Uterus (tissue), 2 donors: ENCODE measurements around the gene PSMG3.

Source experiments
- POLR2A ChIP-seq, 2 donors: fragments of 450-650 bp; IDR thresholded peaks; one replicate each; pipeline ENCODE4 v1.6.1; 2016; ENCODE audit warnings: antibody characterized with exemption in 2 of 2, mild to moderate bottlenecking in 1 of 2, moderate library complexity in 1 of 2
- TF ChIP-seq, protein P1 (sequence below), 4 experiments: fragments of 200-600 bp in 2 of 4; fragments of 450-650 bp in 2 of 4; sonication (generic) in 2 of 4; IDR thresholded peaks; one replicate each; pipeline ENCODE4 v1.5.1; 2016 to 2019; ENCODE audit warnings: antibody characterized with exemption in 4 of 4, mild to moderate bottlenecking in 2 of 4, moderate library complexity in 1 of 4

GRCh38 chr7:1535701-1536454, 34.0 kb downstream of the PSMG3 start:
- TF ChIP-seq, protein P1, sequence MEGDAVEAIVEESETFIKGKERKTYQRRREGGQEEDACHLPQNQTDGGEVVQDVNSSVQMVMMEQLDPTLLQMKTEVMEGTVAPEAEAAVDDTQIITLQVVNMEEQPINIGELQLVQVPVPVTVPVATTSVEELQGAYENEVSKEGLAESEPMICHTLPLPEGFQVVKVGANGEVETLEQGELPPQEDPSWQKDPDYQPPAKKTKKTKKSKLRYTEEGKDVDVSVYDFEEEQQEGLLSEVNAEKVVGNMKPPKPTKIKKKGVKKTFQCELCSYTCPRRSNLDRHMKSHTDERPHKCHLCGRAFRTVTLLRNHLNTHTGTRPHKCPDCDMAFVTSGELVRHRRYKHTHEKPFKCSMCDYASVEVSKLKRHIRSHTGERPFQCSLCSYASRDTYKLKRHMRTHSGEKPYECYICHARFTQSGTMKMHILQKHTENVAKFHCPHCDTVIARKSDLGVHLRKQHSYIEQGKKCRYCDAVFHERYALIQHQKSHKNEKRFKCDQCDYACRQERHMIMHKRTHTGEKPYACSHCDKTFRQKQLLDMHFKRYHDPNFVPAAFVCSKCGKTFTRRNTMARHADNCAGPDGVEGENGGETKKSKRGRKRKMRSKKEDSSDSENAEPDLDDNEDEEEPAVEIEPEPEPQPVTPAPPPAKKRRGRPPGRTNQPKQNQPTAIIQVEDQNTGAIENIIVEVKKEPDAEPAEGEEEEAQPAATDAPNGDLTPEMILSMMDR (IDR thresholded peaks at IDR 0.05): peak in 1 of 4 experiments; percentile 10
- TF ChIP-seq POLR2A (IDR thresholded peaks at IDR 0.05): no peak
